Ovary (tissue), 9 donors: Measurements from ENCODE around the gene RABGAP1L. TPM values are rescaled to one million over a fixed set of nuclear protein-coding genes. Genes with fewer than 3 reads are reported as not detected.

Experiments used
- DNase-seq, 5 donors: peaks; one replicate each; pipeline ENCODE4 v3.0.0-alpha.2; 2019 to 2020
- H3K27ac ChIP-seq, 2 donors: fragments of 200-600 bp; one replicate each; pipeline versions ENCODE4 v1.5.1 to v1.8.0; 2019 to 2022
- H3K27me3 ChIP-seq: fragments of 200-600 bp; one replicate; pipeline ENCODE4 v1.8.0; 2022
- H3K36me3 ChIP-seq: fragments of 200-600 bp; sonication (generic); one replicate; pipeline ENCODE4 v1.5.1; 2019
- H3K4me1 ChIP-seq: one replicate; pipeline ENCODE4 v1.8.1; 2013; ENCODE audit warnings: mild to moderate bottlenecking, moderate library complexity; ENCODE audit not compliant: insufficient read depth
- H3K4me3 ChIP-seq: fragments of 200-600 bp; sonication (generic); one replicate; pipeline ENCODE4 v1.5.1; 2017
- H3K9me3 ChIP-seq, 2 donors: fragments of 200-600 bp in 1 of 2; sonication (generic) in 1 of 2; one replicate each; pipeline versions ENCODE4 v1.5.1 to v1.8.1; 2013 to 2019; ENCODE audit warnings: mild to moderate bottlenecking in 1 of 2, moderate library complexity in 1 of 2
- CTCF ChIP-seq, 3 donors: fragments of 450-650 bp in 2 of 3; fragments of 200-600 bp in 1 of 3; IDR thresholded peaks; one replicate each; pipeline versions ENCODE4 v1.5.1 to v1.8.0; 2016 to 2022; ENCODE audit warnings: antibody characterized with exemption in 3 of 3, mild to moderate bottlenecking in 1 of 3
- EP300 ChIP-seq: sonication (generic); formaldehyde crosslinking; IDR thresholded peaks from one replicate; pipeline ENCODE4 v1.6.1; 2017; ENCODE audit warnings: antibody characterized with exemption
- POLR2A ChIP-seq: fragments of 450-650 bp; IDR thresholded peaks from one replicate; pipeline ENCODE4 v1.6.1; 2017; ENCODE audit warnings: antibody characterized with exemption, mild to moderate bottlenecking, moderate library complexity
- WGBS, 3 donors: extraction: QIAGEN DNeasy Blood & Tissue Kit in 1 of 3; methylation state at CpG; one replicate each; pipeline versions ENCODE4 v1.1.5 to v1.1.7; 2013 to 2017; 5-methylcytosine and 5-hydroxymethylcytosine counted together
- intact Hi-C, 4 donors: fragments of 100-400 bp; cut with DNase I; formaldehyde crosslinking; loops; one replicate each; pipeline versions ENCODE4 v1.11.0 to v1.15.1; 2022 to 2023
- polyA plus RNA-seq, 2 donors: library from polyadenylated mRNA; stranded (reverse); fragments of 200-250 nt in 1 of 2; fragments of 350-450 nt in 1 of 2; fragmentation: Illumina TruSeq in 1 of 2; extraction: RNeasy Lipid Tissue Mini Kit (QIAGEN cat#74804) in 1 of 2; gene quantifications; one replicate each; pipeline ENCODE4 v1.2.3, GENCODE V29; 2013 to 2014
- total RNA-seq, 7 donors: library from RNA; depleted of rRNA in 2 of 7; stranded (reverse); fragments of >200 nt in 2 of 7; fragmentation: NEBNext Ultra II Directional in 3 of 7; extraction: Animal tissue kit (Norgen Biotek cat#: 25700) in 3 of 7; gene quantifications; one replicate each; pipeline versions ENCODE4 v1.1.0 to v1.2.4, GENCODE V29; 2016 to 2023
- donor health status: DM: no; HTN: no; CAD: no; lungs with moderate emphysema.
- donor health status: DM: no; HTN: no; CAD: no.
- donor health status: Bipolar disorder and iron deficiency.
- donor health status: DM: yes; HTN: yes; CAD: no.
- donor health status: DM: no; HTN: no; CAD: no.
- donor health status: DM: yes; HTN: yes; CAD: no.

Gene RABGAP1L
- total and polyA plus RNA-seq, 9 donors = 17.1 to 56.5 (median 43.6) TPM

DNA sequence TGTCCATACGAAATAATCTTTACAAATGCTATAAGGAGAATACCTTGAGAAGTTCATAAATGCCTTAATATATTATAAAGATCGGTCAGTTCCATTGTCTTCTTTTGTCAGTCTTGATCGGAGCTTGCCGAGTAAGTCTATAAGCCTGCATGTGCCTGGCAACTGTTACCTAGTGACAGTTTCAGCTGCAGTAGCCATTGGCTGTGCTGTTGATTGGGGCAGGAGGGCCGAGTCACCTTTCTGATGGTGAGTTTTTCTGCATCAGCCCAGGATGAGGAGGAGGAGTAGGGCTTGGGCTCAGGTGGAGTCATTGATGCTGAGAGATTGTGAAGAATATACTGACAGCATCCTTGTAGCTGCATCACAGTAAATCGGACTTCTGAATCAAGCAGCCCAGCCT, 286.5 kb downstream of the RABGAP1L start:
- Histone ChIP-seq H3K4me3 (no peak overlapping the region), H3K27me3 (no peaks in the 10 kb centered on the region), H3K9me3 (no peaks in the 10 kb centered on the region), H3K27ac (no peak overlapping the region), H3K36me3 (no peaks in the 10 kb centered on the region), H3K4me1 (peaks cover 2% of the 10 kb centered on the region)
- 91 to 92% (median 92%) methylated on average over 6 of the region's 6 CpGs for WGBS, 3 donors
- intact Hi-C loops = no loop called here
- TF ChIP-seq EP300 (no peak), CTCF (IDR thresholded peaks at IDR 0.05) (no peak), POLR2A (no peak)
- no peak for DNase-seq

DNA sequence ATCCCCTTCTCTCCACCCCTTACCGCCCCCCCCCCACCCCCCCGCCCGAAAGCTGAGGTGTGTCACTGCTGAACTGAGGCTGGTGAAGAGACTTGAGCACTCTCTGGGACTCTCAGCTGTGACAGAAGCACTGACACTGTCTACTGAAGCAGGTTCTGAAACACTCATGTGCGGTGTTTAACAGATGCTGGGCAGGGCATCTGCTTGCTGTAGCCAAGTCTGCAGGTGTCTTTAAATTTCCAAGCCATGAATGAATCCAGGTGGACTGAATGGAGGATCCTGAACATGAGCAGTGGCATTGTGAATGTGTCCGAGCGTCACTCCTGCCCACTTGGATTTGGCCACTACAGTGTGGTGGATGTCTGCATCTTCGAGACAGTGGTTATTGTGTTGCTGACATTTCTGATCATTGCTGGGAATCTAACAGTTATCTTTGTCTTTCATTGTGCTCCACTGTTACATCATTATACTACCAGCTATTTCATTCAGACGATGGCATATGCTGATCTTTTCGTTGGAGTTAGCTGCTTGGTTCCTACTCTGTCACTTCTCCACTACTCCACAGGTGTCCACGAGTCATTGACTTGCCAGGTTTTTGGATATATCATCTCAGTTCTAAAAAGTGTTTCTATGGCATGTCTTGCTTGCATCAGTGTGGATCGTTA, 288.7 kb downstream of the RABGAP1L start, which contains the start of gene GPR52:
Gene GPR52 (plus strand): TSS at position 99 of the 665 bp plus-strand sequence. CDS start 148 bp downstream, at position 247.
- no peak for TF ChIP-seq POLR2A
- no peak for TF ChIP-seq EP300
- TF ChIP-seq CTCF (IDR thresholded peaks at IDR 0.05) = no peak
- intact Hi-C loops = no loop called here
- Histone ChIP-seq H3K36me3 (no peaks in the 10 kb centered on the region), H3K4me3 (no peak within 1 kb of the TSS), H3K9me3 (no peaks in the 10 kb centered on the region), H3K27ac (no peak within 1 kb of the TSS), H3K27me3 (no peaks in the 10 kb centered on the region), H3K4me1 (peaks cover 2% of the 10 kb centered on the region)
- no peak for DNase-seq
- WGBS, 3 donors = 85% methylated on average over 11 of the region's 11 CpGs

DNA sequence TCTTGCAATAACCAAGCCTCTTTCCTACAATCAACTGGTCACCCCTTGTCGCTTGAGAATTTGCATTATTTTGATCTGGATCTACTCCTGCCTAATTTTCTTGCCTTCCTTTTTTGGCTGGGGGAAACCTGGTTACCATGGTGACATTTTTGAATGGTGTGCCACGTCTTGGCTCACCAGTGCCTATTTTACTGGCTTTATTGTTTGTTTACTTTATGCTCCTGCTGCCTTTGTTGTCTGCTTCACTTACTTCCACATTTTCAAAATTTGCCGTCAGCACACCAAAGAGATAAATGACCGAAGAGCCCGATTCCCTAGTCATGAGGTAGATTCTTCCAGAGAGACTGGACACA, 289.2 kb downstream of the RABGAP1L start:
- no peak for TF ChIP-seq EP300
- TF ChIP-seq CTCF (IDR thresholded peaks at IDR 0.05) = no peak
- TF ChIP-seq POLR2A = no peak
- 85 to 96% (median 93%) methylated on average over 5 of the region's 5 CpGs for WGBS, 3 donors

DNA sequence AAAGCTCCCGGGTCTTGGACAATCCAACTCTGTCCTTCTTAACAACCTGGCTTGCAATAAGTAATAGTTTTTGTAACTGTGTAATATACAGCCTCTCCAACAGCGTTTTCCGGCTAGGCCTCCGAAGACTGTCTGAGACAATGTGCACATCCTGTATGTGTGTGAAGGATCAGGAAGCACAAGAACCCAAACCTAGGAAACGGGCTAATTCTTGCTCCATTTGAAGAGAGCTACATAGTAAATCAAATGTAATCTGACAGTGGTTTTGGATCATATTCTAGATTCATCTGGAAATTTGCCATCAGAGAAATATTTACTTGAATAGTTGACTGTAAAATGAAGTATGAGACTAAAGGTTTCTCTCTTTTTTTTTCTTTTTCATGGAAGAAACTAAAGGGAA, 289.7 kb downstream of the RABGAP1L start:
- peaks cover 2% of the 10 kb centered on the region for H3K4me1 ChIP-seq
- 51 to 71% (median 68%) methylated on average over 5 of the region's 5 CpGs for WGBS, 3 donors

More for the DNA sequence above, 289.2 kb downstream of the RABGAP1L start:
- H3K9me3 ChIP-seq = no peaks in the 10 kb centered on the region
- H3K4me1 ChIP-seq = peaks cover 2% of the 10 kb centered on the region
- no peak for DNase-seq
- no peaks in the 10 kb centered on the region for H3K27me3 ChIP-seq
- no peak overlapping the region for H3K4me3 ChIP-seq
- no peaks in the 10 kb centered on the region for H3K36me3 ChIP-seq
- intact Hi-C loops = no loop called here
- no peak overlapping the region for H3K27ac ChIP-seq

More for the DNA sequence above, 289.7 kb downstream of the RABGAP1L start:
- Histone ChIP-seq H3K36me3 (no peaks in the 10 kb centered on the region), H3K9me3 (no peaks in the 10 kb centered on the region), H3K27me3 (no peaks in the 10 kb centered on the region), H3K27ac (no peak overlapping the region), H3K4me3 (no peak overlapping the region)
- intact Hi-C loops = no loop called here
- no peak for DNase-seq
- no peak for TF ChIP-seq POLR2A
- no peak for TF ChIP-seq CTCF (IDR thresholded peaks at IDR 0.05)
- TF ChIP-seq EP300 = no peak
